Right forelimb (tissue), 1 donor: ENCODE data around the gene BMPR2.
"Not testable (repeated sequence)": the region's sequence is repeated elsewhere in the genome, so short reads cannot be mapped to it uniquely, and the experiment has no call there.

Source experiments
- DNase-seq: peaks from one replicate; pipeline ENCODE4 v3.0.0-alpha.2; 2018

Gene BMPR2

DNA sequence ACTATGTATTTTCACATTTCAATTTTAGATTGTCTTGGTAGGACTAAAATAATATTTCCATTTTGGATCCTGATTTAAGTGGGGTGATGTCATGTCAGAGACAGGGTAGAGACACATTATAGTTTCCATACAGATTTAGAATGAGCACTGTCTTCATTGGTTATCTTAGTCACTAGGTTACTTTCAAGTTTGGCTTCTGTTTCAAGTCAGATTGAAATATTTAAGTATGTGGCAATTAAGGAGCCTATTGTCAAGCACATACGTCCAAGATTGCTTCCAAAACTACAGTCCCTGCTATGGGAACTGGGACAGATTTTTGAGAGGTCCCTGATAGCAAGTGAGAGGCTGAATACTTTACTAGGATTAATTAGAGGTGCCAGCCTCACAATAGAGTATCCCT is 169.4 kb downstream of the BMPR2 start:
- no peak for DNase-seq

DNA sequence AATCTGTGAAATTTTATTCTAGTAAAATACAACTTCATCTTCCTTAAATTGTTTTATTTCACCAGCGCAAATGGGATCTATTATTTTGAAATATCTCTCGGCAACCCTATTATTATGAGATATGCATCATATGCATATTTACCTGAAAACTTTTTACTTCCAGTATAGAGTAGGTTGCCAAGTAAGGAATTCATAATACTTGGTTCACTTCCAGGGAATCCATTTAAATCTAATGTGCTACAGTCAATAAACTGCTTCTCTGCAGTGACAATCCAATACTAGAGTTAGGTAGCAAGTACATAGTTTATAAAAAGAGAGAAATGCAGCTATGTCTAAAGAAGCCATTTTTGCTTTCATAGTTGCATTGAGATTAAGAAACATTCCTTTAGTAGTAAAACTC is 169.8 kb downstream of the BMPR2 start:
- no peak for DNase-seq

DNA sequence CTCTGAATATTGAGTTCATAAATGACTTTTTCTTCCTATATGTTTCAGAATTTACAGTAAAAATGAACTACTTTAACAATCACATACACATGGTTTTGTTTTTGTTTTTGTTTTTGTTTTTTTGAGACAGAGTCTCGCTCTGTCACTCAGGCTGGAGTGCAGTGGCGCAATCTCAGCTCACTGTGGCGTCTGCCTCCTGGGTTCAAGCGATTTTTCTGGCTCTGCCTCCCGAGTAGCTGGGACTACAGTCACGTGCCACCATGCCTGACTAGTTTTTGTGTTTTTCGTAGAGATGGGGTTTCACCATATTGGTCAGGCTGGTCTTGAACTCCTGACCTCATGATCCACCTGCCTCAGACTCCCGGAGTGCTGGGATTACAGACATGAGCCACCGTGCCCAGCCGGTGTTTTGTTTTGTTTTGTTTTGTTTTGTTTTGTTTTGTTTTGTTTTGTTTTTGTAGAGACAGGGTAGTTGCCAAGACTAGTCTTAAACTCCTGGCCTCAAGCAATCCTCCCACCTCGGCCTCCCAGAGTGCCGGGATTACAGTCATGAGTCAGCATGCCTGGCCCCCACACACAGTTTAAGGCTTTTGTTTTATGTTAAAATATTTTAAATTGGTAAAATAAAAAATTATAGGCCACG is 170.5 kb downstream of the BMPR2 start:
- not testable (repeated sequence) for DNase-seq

DNA sequence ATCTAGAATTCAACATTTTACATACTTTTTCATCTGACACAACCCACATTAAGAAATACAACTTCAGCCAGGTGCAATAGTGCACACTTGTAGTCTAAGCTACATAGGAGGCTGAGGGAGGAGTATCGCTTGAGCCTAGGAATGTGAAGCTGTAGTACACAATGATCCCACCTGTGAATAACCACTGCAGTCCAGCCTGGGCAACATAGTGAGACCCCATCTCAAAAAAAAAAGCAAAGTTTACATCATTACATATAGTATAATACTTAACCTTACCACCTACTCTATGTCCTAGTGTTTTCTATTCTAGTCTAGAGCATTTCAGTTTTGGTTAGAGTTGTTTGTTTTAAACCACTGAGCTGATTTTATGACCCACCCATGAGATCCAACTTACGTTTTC is 172.1 kb downstream of the BMPR2 start:
- DNase-seq: no peak

DNA sequence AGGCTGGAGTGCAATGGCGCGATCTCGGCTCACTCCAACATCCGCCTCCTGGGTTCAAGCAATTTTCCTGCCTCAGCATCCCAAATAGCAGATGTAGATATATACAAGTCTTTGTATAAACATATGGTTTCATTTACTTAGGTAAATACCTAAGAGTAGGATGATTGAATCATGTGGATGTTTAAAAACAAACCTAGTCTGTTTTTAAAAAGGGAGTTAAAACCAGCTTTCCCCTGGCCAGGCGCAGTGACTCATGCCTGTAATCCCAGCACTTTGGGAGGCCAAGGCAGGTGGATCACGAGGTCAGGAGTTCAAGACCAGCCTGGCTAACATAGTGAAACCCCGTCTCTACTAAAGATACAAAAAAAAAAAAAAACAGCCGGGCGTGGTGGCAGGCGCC is 174.9 kb downstream of the BMPR2 start:
- not testable (repeated sequence) for DNase-seq

DNA sequence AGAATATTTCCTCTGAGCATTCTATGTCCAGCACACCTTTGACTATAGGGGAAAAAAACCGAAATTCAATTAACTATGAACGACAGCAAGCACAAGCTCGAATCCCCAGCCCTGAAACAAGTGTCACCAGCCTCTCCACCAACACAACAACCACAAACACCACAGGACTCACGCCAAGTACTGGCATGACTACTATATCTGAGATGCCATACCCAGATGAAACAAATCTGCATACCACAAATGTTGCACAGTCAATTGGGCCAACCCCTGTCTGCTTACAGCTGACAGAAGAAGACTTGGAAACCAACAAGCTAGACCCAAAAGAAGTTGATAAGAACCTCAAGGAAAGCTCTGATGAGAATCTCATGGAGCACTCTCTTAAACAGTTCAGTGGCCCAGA is 179.2 kb downstream of the BMPR2 start:
- DNase-seq: no peak

DNA sequence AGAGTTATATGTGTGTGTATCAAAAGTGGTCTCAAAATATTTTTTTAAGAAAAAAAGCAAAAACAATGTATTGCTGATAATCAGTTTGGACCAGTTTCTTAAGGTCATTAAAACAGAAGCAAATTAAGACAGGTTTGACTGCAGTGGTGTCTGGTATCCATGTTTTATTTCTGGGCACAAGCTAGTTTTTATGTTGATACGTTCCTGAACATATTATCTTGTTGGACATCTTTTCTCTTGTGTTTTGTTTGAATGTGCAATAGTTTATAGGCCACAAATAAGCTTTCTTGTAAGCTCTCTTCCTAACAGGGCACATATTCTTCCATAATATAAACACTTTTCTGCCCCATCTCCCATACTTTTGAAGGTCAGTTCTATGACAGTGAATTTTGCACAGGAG is 184.1 kb downstream of the BMPR2 start:
- DNase-seq: no peak

DNA sequence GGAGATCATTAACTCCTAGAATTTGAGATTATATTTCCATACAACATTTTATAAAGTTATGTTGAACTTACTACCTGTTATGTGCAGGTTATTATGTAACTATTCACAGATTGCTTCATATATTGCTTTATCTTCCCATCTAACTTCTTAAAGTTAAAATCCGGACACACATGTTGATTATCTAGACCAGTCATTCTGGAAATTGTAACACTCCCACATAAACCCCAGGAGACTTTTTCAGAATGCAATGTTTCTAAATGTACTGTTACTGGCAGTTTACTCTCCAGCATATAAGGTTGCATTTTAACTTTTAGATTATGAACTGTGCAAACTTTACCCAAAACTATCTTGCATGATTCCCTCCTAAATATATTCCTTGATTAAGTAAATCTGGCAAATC is 188.1 kb downstream of the BMPR2 start:
- no peak for DNase-seq

DNA sequence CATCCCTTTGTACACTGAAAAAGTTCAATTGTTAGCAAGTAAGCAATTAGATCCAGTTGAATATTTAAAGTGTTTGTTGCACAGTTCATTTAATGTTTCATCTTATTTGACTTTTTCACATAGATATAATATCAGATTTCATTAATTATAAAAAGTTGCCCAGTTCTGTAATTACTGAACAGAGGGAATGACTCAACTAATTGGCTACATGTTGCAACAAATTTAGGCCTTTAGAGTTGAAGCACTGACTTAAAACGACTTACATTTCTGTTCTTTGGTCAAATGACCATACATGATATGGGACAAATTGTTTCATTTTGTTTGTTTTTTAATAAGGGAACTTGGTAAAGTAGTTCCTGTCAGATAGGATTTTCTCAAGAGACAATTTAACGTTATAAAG is 190.2 kb downstream of the BMPR2 start:
- no peak for DNase-seq

DNA sequence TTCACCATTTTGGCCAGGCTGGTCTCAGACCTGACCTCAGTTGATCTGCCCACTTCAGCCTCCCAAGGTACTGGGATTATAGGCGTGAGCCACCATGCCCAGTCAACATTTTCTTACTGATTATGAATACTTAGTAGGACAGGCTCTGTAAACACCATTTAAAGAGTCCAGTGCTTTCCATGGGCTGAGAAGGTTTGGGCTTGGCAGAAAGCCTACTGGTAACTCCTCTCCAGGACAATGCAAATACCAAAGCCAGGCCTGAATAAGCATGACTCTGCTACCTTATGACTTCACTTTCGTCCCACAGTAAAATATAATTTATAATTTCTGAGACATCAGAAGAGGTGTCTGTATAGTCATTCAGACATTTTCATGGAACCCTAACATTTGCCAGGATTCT is 198.4 kb downstream of the BMPR2 start:
- no peak for DNase-seq

DNA sequence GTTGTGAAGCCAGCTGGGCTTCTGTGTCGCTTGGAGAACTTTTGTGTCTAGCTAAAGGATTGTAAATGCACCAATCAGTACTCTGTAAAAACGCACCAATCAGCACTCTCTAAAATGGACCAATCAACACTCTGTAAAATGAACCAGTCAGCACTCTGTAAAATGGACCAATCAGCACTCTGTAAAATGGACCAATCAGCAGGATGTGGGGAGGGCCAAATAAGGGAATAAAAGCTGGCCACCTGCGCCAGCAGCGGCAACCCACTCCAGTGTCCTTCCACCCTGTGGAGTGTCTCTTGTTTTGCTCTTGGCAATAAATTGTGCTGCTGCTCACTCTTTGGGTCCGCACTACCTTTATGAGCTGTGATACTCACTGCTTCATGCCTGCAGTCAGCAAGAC is 199.1 kb downstream of the BMPR2 start:
- DNase-seq: not testable (repeated sequence)

DNA sequence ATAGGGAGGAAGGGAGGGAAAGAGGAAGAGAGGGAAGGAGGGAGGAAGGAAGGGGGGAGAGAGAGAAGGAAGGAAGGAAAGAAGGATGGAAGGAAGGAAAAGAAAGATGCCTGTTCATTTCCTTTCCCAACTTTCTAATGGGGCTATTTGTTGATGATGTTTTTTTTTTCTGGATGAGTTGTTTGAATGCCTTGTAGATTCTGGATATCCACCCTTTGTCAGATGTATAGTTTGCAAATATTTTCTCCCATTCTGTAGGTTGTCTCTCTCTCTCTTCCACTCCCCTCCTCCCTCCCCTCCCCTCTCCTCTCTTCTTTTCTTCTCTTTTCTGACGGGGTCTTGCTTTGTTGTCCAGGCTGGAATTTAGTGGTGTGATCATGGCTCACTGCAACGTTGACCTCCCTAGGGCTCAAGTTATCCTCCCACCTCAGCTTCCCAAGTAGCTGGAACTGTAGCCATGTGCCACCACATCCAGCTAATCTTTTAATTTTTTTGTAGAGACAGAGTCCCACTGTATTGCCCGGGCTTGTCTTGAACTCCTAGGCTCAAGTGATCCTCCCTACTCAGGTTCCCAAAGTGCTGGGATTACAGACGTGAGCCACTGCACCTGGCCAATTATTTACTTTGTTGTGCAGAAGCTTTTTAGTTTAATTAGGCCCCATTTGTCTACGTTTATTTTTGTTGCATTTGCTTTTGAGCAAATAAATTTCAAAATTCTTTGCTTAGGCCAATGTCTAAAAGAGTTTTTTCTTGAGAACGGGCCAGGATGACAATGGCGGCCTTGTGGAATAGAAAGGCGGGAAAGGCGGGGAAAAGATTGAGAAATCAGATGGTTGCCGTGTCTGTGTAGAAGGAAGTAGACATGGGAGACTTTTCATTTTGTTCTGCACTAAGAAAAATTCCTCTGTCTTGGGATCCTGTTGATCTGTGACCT is 201.4 kb downstream of the BMPR2 start:
- DNase-seq: no peak

DNA sequence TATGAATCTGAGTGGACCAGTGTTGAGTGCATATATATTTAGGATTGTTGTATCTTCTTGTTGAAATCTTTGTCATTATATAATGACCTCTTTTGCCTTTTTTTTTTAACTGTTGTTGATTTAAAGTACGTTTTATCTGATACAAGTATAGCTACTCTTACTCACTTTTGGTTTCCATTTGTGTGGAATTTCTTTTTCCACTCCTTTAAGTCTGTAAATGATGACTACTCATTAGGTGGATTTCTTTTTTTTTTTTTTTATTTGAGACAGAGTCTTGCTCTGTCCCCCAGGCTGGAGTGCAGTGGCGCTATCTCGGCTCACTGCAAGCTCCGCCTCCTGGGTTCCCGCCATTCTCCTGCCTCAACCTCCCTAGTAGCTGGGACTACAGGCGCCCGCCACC is 206.7 kb downstream of the BMPR2 start:
- not testable (repeated sequence) for DNase-seq

DNA sequence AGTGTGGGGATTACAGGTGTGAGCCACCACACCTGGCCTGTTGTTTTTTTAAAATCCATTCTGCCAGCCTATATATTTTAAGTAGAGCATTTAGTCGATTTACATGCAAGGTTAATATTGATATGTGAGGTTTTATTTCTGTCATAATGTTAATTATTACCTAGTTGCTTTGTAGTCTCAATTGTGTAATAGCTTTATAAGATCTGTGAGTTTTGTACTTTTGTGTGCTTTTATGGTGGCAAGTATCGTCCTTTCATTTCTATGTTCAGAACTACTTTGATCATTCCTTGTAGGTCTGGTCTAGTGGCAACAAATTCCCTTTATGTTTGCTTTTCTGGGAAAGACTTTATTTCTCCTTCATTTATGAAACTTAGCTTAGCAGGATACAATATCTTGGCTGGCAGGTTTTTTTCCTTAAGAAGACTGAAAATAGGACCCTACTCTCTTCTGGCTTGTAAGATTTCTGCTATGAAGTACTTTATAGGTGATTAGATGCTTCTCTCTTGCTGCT is 207.6 kb downstream of the BMPR2 start:
- no peak for DNase-seq

DNA sequence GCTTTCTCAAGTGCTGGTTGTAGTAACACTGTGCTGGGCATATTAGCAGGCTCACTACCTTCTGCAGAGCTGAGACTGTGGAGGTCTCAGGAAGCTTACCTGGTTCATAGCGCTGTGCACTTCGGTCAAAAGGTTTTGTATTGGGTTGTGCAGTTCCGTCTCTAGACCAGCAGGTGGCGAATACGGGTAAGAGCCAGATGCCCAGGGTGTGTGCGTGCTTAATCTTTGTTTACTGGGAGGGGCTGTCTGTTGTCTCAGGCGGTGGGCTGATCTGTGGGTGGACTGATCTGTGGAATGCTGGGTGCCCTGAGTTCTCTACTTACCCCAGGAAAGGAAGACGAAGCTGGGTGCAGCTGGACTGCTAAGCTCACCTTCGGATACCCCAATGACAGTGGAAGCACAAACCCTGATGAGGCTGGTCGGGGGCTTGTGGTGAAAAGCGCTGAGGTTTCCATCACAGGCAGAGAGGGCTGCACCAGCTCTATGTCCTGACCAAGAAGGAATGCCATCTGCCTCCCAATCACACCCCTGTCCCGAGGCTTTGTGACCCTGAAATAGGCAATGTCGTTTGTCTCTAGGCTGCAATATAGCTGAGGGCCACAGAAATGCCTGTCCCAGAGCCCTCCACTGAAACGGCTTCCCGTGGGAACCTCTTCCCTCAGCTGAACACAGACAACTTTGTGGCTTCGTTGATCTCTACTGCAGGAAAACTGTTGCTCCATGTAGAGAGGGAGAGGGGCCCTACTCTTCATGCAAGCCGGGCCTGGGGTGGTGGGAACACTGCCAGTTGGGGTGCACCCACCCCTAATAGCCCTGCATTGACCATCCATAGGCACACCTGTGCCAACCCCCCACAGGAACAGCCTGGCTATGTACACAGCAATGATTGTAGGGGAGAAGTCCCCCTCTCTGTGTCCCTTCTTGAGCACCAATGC is 212.8 kb downstream of the BMPR2 start:
- DNase-seq: peak; percentile 71

DNA sequence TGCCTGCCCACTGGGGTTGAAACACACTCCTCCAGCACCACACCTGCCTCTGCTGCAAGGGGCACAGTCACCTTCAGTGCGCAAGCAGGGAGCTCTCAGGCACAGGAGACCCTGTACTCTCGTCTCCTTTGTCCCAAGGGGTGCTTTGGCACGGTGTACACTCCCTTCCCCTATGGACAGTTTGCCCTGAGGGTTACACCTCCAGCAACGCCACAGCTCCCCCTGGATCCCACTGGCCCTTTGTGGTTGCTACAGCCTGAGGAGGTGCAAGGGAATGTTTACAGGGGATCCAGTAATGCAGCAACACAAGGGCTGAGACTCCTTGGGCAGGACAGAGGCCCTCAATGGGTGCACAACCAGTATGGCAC is 213.4 kb downstream of the BMPR2 start:
- no peak for DNase-seq

DNA sequence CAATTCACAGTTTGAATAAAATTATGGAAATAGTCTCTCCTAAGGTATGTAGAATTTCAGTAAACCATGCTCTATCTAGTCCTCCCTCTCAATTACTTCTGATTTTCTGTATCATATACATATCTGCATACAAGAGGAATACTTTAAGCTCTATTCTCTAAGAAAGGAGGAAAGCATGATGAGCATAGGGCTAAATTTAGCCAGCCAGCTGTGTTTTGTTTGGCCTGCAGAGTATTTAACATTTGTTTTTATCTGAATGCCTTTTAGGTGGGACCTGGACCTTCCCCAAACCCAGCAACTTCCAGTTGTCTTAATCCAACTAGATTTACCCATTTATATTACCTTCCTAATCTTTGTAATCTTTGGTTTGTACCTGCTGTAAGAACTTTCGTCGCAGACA is 216.4 kb downstream of the BMPR2 start:
- no peak for DNase-seq

DNA sequence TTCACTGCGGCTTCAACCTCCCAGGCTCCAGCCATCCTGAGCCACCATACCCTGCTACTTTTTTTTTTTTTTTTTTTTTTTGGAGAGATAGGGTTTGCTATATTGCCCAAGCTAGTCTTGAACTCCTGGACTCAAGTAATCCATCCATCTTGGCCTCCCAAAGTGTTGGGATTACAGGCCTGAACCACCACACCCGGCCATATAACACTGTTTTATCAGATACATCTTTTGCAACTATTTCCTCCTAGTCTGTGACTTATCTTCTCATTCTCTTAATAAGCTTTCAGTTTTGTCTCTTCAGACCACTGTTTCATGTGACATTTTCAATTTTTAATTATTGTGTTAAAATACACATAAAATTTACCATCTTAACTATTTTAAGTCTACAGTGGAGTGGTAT is 223.0 kb downstream of the BMPR2 start:
- DNase-seq: no peak

DNA sequence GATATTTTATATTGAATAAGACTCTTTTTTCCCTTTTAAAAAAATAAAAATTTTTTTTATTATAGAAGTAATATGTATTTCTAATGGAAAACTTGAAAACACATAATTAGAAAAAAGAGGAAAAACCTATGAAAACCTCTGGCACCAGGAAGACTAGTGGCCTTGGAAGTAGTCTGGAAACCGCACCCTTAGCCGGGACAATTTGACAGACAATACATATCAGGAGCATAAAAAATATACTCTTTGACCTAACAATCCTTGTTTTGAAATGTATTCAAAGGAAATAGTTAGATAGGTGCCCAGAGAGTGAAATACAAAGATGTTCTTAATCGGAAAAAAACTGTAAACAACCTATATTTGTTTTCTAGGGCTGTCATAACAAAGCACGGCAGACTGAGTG is 223.8 kb downstream of the BMPR2 start:
- DNase-seq: no peak

DNA sequence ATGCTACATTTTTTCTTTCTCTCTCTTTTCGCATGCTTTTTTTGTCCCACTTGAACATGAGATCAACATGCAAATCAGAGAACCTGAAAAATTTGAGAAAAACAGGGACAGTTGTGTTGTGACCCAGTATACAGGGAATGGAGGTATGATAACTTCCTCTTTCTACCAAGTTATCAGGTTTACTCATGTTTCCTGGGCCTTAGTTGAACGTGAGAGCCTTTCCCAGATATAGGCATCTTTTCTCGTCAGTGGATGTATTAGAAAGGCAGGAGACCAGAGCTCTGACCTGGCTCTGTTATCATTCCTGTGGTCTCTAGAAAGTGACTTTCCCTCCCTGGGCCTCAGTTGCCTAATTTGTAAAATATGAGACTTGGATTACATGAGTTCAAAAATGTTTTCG is 228.6 kb downstream of the BMPR2 start:
- no peak for DNase-seq

DNA sequence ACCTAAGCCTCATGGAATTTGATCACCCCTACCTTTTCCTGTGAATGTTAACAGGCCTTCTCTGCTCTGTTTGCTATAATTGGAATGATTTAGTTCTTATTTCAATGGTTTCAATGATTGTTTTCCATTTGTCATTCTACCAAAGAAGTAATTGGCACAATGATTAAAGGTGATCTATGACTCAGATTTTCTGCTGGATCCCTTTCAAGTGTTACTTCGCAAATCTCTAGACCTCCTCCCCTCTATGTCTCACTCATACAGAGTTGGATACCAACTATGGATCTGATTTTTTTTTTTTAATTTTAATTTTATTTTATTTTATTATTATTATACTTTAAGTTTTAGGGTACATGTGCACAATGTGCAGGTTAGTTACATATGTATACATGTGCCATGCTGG is 229.0 kb downstream of the BMPR2 start:
- DNase-seq: no peak

DNA sequence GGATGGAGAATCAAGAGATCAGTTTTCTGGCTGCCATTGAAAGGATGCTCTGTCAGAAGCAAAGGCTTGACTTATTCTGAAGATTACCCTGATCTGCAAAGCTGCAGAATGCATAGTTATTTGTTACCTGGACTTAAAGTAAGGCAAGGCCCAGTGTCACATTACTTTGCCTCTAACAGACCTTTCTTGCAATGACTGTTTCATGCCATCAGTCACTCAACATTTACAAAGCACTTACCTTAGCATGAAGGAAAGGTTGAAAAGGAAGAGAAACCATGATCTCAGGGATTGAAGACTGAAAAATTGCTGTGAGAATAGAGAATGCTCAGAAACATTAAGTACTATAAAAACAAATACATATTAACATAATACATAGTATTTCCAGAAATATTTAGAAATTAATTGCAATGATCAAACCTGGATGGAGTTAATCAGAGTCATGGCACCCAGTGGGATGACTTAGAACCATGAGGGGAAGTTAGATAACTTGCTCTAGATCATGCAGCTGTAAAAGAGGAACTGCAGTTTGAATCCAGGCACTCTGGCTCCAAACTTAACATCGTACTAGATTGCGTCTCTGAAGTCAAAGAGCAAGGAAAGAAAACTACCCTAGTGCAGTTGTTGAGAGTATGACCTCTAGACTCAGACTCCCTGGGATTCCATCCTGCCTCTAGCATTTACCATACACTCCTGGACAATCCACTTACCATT is 232.2 kb downstream of the BMPR2 start:
- no peak for DNase-seq
